Mammary microvascular endothelial cell (primary cell): ENCODE measurements around the gene FRMPD4. TPM values are rescaled to one million over a fixed set of nuclear protein-coding genes. Genes with fewer than 3 reads are reported as not detected.

ENCODE experiments used
- total RNA-seq: library from RNA; depleted of rRNA; stranded (reverse); fragments of >200 nt; gene quantifications from 2 replicates; pipeline ENCODE4 v1.2.3, GENCODE V29; 2015

The FRMPD4 gene
- under 0.01 and 0.05 TPM in 2 replicates for total RNA-seq

GRCh38 chrX:12138361-12139313 is at the start of gene FRMPD4:
Gene FRMPD4 (plus strand): TSS chrX:12138473. CDS start chrX:12138972, 499 bp downstream.

